ENCODE measurements around the gene PLCB2.

PLCB2 gene

GRCh38 chr15:40327457-40327856 lies 19.7 kb upstream of the PLCB2 start:
- no peak for DNase-seq (ENCODE audit: low spot score)

- no peak for DNase-seq (ENCODE audit: low spot score)
Measured at GRCh38 chr15:40325700-40326099, 18.0 kb upstream of the PLCB2 start.

- DNase-seq (ENCODE audit: low spot score) = no peak
Measured at GRCh38 chr15:40325188-40325587, 17.5 kb upstream of the PLCB2 start.

- no peak for DNase-seq (ENCODE audit: low spot score)
Measured at GRCh38 chr15:40323953-40324937, 16.5 kb upstream of the PLCB2 start.

GRCh38 chr15:40323239-40323952 lies 15.7 kb upstream of the PLCB2 start, which contains the start of gene INAFM2:
Gene INAFM2 (plus strand): TSS chr15:40323692. CDS start chr15:40324056, 364 bp downstream.
- DNase-seq (ENCODE audit: low spot score) = peak; percentile 95

GRCh38 chr15:40322531-40323238 lies 14.9 kb upstream of the PLCB2 start:
- DNase-seq (ENCODE audit: low spot score) = peak; percentile 68

GRCh38 chr15:40320931-40321371 lies 13.2 kb upstream of the PLCB2 start:
- no peak for DNase-seq (ENCODE audit: low spot score)

GRCh38 chr15:40320409-40320808 lies 12.7 kb upstream of the PLCB2 start:
- DNase-seq (ENCODE audit: low spot score) = no peak

GRCh38 chr15:40317580-40317979 lies 9.8 kb upstream of the PLCB2 start:
- no peak for DNase-seq (ENCODE audit: low spot score)

- no peak for DNase-seq (ENCODE audit: low spot score)
Measured at GRCh38 chr15:40316931-40317330, 9.2 kb upstream of the PLCB2 start.

- DNase-seq (ENCODE audit: low spot score) = no peak
Measured at GRCh38 chr15:40314723-40315276, 7.1 kb upstream of the PLCB2 start.

- DNase-seq (ENCODE audit: low spot score) = no peak
Measured at GRCh38 chr15:40313531-40314398, 6.0 kb upstream of the PLCB2 start.

GRCh38 chr15:40312370-40313158 lies 4.8 kb upstream of the PLCB2 start:
- no peak for DNase-seq (ENCODE audit: low spot score)

GRCh38 chr15:40310993-40311392 lies 3.3 kb upstream of the PLCB2 start:
- no peak for DNase-seq (ENCODE audit: low spot score)

- DNase-seq (ENCODE audit: low spot score) = peak; percentile 86
Measured at GRCh38 chr15:40310001-40310959, 2.5 kb upstream of the PLCB2 start.

- no peak for DNase-seq (ENCODE audit: low spot score)
Measured at GRCh38 chr15:40309344-40309862, 1.7 kb upstream of the PLCB2 start.

- DNase-seq (ENCODE audit: low spot score) = no peak
Measured at GRCh38 chr15:40306908-40307307, 827 bp downstream of the PLCB2 start.

- no peak for DNase-seq (ENCODE audit: low spot score)
Measured at GRCh38 chr15:40306371-40306770, 1.4 kb downstream of the PLCB2 start.

GRCh38 chr15:40305281-40305680 lies 2.5 kb downstream of the PLCB2 start:
- no peak for DNase-seq (ENCODE audit: low spot score)
